ENCODE data around the gene MDFIC. TPM values are rescaled to one million over a fixed set of nuclear protein-coding genes. Genes with fewer than 3 reads are reported as not detected.
A peak's percentile ranks its signal among the peaks of the same experiment; 100 is the strongest.

MDFIC gene
- total RNA-seq, 1 experiment from 2014 or later, result 33.3 TPM

GRCh38 chr7:114925434-114925833 lies 3.5 kb downstream of the MDFIC start:
- no peak for DNase-seq (ENCODE audit: low read depth)

- DNase-seq (ENCODE audit: low read depth), result peak; percentile 7
These were observed 6.2 kb downstream of the MDFIC start for GRCh38 chr7:114928060-114928459.

- no peak for DNase-seq (ENCODE audit: low read depth)
These were observed 7.7 kb downstream of the MDFIC start for GRCh38 chr7:114929570-114929969.

GRCh38 chr7:114930107-114930661 lies 8.3 kb downstream of the MDFIC start:
- DNase-seq (ENCODE audit: low read depth), result peak; percentile 15

- no peak for DNase-seq (ENCODE audit: low read depth)
These were observed 9.1 kb downstream of the MDFIC start for GRCh38 chr7:114930829-114931655.

- no peak for DNase-seq (ENCODE audit: low read depth)
These were observed 9.7 kb downstream of the MDFIC start for GRCh38 chr7:114931656-114932011.

- DNase-seq (ENCODE audit: low read depth), result no peak
These were observed 11.1 kb downstream of the MDFIC start for GRCh38 chr7:114932991-114933390.

- no peak for DNase-seq (ENCODE audit: low read depth)
These were observed 11.8 kb downstream of the MDFIC start for GRCh38 chr7:114933658-114934057.

- no peak for DNase-seq (ENCODE audit: low read depth)
These were observed 12.2 kb downstream of the MDFIC start for GRCh38 chr7:114934086-114934485.

- DNase-seq (ENCODE audit: low read depth), result no peak
These were observed 12.8 kb downstream of the MDFIC start for GRCh38 chr7:114934713-114935112.

GRCh38 chr7:114936471-114936870 lies 14.6 kb downstream of the MDFIC start:
- DNase-seq (ENCODE audit: low read depth), result no peak

GRCh38 chr7:114937446-114937845 lies 15.6 kb downstream of the MDFIC start:
- DNase-seq (ENCODE audit: low read depth), result no peak

- DNase-seq (ENCODE audit: low read depth), result no peak
These were observed 16.9 kb downstream of the MDFIC start for GRCh38 chr7:114938785-114939184.

GRCh38 chr7:114939484-114940097 lies 17.7 kb downstream of the MDFIC start:
- no peak for DNase-seq (ENCODE audit: low read depth)

GRCh38 chr7:114940220-114940619 lies 18.3 kb downstream of the MDFIC start:
- no peak for DNase-seq (ENCODE audit: low read depth)

GRCh38 chr7:114941692-114942091 lies 19.8 kb downstream of the MDFIC start:
- no peak for DNase-seq (ENCODE audit: low read depth)

- no peak for DNase-seq (ENCODE audit: low read depth)
These were observed 20.7 kb downstream of the MDFIC start for GRCh38 chr7:114942446-114943175.

- DNase-seq (ENCODE audit: low read depth), result no peak
These were observed 21.6 kb downstream of the MDFIC start for GRCh38 chr7:114943530-114943929.

GRCh38 chr7:114943953-114944744 lies 22.3 kb downstream of the MDFIC start:
- DNase-seq (ENCODE audit: low read depth), result no peak

GRCh38 chr7:114944745-114945625 lies 23.1 kb downstream of the MDFIC start:
- DNase-seq (ENCODE audit: low read depth), result no peak

Data from HT1080 (cell line).